ENCODE measurements around the gene RAG1.

The RAG1 gene

DNA sequence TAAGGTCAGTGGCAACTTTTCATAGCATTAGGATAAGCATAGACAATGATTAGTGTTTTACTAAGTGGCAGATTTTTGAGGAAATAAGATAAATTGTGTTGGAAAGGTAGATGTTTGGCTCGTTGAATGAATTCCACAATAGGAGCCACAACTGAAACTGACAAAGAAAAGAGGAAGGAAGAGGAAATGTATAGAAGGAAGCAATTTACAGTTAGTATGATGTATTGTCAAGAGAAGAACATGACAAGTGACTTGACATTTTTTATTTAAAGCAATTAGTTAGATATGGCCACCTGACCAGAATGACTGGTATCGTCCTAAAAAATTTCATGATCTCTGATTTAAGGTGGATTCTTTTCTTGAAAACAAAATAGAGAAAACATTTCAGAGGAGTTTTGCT lies 33.3 kb downstream of the RAG1 start:
- no peak for FAIRE-seq
- DNase-seq (ENCODE audit: insufficient read length, low spot score), result no peak
- TF ChIP-seq, protein P1, sequence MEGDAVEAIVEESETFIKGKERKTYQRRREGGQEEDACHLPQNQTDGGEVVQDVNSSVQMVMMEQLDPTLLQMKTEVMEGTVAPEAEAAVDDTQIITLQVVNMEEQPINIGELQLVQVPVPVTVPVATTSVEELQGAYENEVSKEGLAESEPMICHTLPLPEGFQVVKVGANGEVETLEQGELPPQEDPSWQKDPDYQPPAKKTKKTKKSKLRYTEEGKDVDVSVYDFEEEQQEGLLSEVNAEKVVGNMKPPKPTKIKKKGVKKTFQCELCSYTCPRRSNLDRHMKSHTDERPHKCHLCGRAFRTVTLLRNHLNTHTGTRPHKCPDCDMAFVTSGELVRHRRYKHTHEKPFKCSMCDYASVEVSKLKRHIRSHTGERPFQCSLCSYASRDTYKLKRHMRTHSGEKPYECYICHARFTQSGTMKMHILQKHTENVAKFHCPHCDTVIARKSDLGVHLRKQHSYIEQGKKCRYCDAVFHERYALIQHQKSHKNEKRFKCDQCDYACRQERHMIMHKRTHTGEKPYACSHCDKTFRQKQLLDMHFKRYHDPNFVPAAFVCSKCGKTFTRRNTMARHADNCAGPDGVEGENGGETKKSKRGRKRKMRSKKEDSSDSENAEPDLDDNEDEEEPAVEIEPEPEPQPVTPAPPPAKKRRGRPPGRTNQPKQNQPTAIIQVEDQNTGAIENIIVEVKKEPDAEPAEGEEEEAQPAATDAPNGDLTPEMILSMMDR (IDR thresholded peaks at IDR 0.05; ENCODE audit: insufficient read depth, missing control alignments), result no peak

DNA sequence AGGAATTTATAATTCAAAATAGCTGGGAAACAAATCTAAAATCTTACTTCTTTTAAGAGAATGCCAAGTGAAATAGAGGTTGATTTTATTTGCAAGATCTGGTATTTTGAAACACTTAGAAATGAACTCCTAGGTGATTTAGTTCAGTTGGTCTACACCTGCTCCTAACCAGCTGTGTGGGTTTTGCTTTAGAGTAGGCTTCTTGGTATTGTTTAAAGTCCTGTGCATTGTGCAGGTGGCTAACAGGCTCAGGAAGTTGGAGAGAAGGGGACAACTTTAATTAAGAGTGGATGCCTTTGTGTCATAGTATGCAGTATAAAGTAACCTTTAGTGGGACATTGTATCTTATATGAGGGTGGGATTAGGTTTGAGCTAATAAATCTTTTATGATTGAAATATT lies 34.3 kb downstream of the RAG1 start:
- FAIRE-seq, result no peak
- no peak for DNase-seq (ENCODE audit: insufficient read length, low spot score)
- TF ChIP-seq, protein P1 (IDR thresholded peaks at IDR 0.05; ENCODE audit: insufficient read depth, missing control alignments), result no peak

DNA sequence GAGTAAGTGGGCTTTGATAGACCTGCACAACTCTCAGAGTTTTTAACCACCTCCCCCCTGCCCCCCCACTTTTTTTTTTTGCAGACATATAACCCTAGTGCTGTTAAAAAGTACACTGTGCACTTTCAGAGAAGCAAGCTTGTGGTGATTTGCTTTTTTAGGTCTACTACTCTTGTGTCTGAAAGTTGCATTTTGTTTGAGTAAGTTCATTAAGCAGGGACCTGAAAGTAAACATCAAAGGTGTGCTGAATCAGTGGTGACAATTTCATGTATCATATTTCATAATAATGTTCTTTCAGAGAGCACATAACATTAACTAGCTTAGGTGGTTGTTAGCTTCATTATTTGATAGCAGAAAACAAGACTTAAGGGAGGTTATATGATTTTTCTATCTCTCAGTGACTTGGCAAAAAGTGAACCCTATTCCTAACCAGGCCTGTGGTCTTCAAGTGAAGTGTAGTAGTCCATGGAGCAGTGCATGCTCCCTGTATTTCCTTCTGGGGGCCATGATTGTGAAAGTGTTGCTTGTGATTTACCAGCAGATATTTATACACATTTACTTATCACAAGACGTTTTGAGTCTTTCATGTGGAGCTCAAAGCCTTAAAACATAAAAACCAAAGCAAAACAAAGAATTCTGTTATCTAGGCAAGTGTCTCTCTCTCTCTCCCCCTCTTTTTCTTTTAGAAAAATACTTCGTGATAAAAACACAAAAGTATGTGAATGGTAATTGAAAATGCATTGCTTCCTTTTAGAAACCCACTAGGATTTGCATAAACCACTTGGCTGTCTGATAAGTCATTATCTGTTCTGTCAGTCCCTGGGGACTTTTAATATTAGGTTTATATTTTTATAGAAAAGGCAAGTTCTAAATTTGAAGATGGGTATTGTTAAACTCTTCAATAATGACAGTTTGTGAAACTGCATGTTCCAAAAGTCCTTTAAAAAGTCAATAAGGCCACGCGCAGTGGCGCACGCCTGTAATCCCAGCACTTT lies 37.7 kb downstream of the RAG1 start:
- no peak for DNase-seq (ENCODE audit: insufficient read length, low spot score)
- TF ChIP-seq, protein P1 (IDR thresholded peaks at IDR 0.05; ENCODE audit: insufficient read depth, missing control alignments), result no peak
- no peak for FAIRE-seq

DNA sequence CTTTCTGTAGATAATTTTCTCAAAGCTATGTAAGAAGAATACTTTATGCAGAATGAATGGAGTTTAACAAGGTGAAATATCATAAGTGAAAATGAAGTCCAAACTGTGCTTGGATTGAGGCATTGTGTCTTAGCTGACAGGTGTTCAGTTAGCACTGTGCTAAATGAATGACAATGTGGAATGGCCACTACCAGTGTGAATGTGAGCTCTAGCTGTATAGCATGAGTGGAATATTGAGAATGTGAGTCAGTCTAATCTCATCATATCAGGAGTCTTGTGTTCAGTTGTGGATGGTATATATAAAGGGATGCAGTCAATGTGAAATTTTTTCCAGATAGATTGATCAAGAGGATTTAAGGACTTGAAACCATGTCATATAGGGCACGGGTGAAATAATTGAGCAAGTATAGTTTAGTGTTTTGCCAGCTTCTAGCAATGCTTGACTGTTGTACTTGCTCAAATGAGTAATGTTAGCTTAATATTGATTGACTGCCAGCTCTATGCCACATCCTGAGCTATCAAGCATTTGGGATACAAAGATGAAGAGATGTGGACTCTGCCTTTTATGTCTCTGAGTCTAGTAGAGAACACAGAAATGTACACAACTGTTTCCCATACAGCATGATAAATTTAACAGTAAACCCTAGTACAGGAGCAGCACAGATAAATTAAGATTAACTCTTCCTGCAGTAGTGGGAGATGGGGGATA lies 40.8 kb downstream of the RAG1 start:
- DNase-seq (ENCODE audit: insufficient read length, low spot score) (no peak), FAIRE-seq (no peak)
- TF ChIP-seq, protein P1 (IDR thresholded peaks at IDR 0.05; ENCODE audit: insufficient read depth, missing control alignments), result no peak

DNA sequence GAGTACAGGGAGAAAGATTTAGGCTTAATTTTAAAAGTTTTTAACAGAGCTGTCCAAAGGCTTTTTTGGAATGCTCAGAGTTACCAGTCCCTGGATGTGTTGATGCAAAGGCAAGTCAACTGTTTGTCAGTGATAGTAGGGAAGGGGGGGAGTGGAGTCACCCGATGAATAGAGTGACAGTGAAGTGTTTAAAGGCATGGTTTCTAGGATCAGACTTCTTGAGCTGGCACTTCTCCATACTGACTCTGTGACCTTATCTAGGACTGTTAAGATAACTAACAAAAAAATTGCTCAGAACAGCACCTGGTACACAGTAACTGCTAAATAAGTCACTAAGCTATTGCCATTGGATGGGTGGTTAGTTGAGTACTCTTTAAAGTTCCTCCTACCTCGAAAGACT lies 41.6 kb downstream of the RAG1 start:
- TF ChIP-seq, protein P1 (IDR thresholded peaks at IDR 0.05; ENCODE audit: insufficient read depth, missing control alignments), result no peak
- DNase-seq (ENCODE audit: insufficient read length, low spot score), result no peak
- FAIRE-seq, result no peak

DNA sequence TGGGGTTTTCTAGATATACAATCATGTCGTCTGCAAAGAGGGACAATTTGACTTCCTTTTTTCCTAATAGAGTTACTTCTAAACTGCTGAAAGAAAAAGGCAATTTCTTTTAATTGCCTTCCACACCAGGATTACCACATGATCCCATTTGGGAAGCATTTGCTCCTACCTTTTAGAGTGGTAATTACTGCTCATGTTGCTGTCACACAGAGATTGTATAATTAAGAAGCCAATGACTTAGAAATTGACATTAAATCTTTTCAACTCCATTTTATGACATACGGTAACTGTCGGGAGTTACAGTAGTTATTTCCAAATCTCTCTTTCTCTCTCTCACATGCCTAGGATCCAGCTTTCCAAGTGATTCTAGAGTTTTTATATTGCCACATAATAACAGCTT lies 48.0 kb downstream of the RAG1 start:
- FAIRE-seq, result no peak
- no peak for DNase-seq (ENCODE audit: insufficient read length, low spot score)
- TF ChIP-seq, protein P1 (IDR thresholded peaks at IDR 0.05; ENCODE audit: insufficient read depth, missing control alignments), result no peak
